ENCODE data around the gene RIPOR3. TPM values are rescaled to one million over a fixed set of nuclear protein-coding genes. Genes with fewer than 3 reads are reported as not detected.
"Not testable (repeated sequence)": the region's sequence is repeated elsewhere in the genome, so short reads cannot be mapped to it uniquely, and the experiment has no call there.

RIPOR3 gene
- total RNA-seq, 1 experiment from 2014 or later: not detected

- no peak for DNase-seq (ENCODE audit: low read depth)
Observed at GRCh38 chr20:50557549-50558134, 133.7 kb downstream of the RIPOR3 start.

GRCh38 chr20:50555662-50556061, 135.7 kb downstream of the RIPOR3 start:
- no peak for DNase-seq (ENCODE audit: low read depth)

GRCh38 chr20:50554694-50555579, 136.4 kb downstream of the RIPOR3 start:
- DNase-seq (ENCODE audit: low read depth): no peak

GRCh38 chr20:50552979-50553378, 138.4 kb downstream of the RIPOR3 start:
- no peak for DNase-seq (ENCODE audit: low read depth)

- no peak for DNase-seq (ENCODE audit: low read depth)
Observed at GRCh38 chr20:50551288-50551687, 140.1 kb downstream of the RIPOR3 start.

- DNase-seq (ENCODE audit: low read depth): no peak
Observed at GRCh38 chr20:50550531-50550930, 140.8 kb downstream of the RIPOR3 start.

GRCh38 chr20:50548396-50548795, 142.9 kb downstream of the RIPOR3 start:
- DNase-seq (ENCODE audit: low read depth): no peak

GRCh38 chr20:50547964-50548363, 143.4 kb downstream of the RIPOR3 start:
- DNase-seq (ENCODE audit: low read depth): no peak

- DNase-seq (ENCODE audit: low read depth): no peak
Observed at GRCh38 chr20:50546729-50547314, 144.5 kb downstream of the RIPOR3 start.

GRCh38 chr20:50545126-50545525, 146.2 kb downstream of the RIPOR3 start:
- no peak for DNase-seq (ENCODE audit: low read depth)

- no peak for DNase-seq (ENCODE audit: low read depth)
Observed at GRCh38 chr20:50543326-50543725, 148.0 kb downstream of the RIPOR3 start.

- no peak for DNase-seq (ENCODE audit: low read depth)
Observed at GRCh38 chr20:50541606-50542041, 149.7 kb downstream of the RIPOR3 start.

- DNase-seq (ENCODE audit: low read depth): peak; percentile 92
Observed at GRCh38 chr20:50540620-50541605, 150.4 kb downstream of the RIPOR3 start.

GRCh38 chr20:50539798-50540197, 151.5 kb downstream of the RIPOR3 start:
- not testable (repeated sequence) for DNase-seq (ENCODE audit: low read depth)

- no peak for DNase-seq (ENCODE audit: low read depth)
Observed at GRCh38 chr20:50538276-50538675, 153.1 kb downstream of the RIPOR3 start.

GRCh38 chr20:50537546-50538201, 153.7 kb downstream of the RIPOR3 start:
- DNase-seq (ENCODE audit: low read depth): no peak

GRCh38 chr20:50536333-50536732, 155.0 kb downstream of the RIPOR3 start:
- DNase-seq (ENCODE audit: low read depth): no peak

All from LHCN-M2 (cell line).